GM23338 (cell line): ENCODE data around the gene FFAR2.

ENCODE experiments used
- CREB1 ChIP-seq: fragments of 250-450 bp; sonication (Bioruptor Pico); IDR thresholded peaks from 2 replicates; pipeline ENCODE4 v1.5.0; 2020; ENCODE audit warnings: low read depth, mild to moderate bottlenecking, moderate library complexity
- CTCF ChIP-seq, 2 experiments: fragments of 200-600 bp in 1 of 2; sonication (generic) in 1 of 2; conservative IDR thresholded peaks; 2 replicates each; pipeline versions ENCODE4 v1.5.1 to v1.6.1; 2016 to 2017; ENCODE audit warnings: antibody characterized with exemption in 2 of 2, low read depth in 2 of 2, mild to moderate bottlenecking in 2 of 2, moderate library complexity in 1 of 2
- ETS1 ChIP-seq: IDR thresholded peaks from 2 replicates; pipeline ENCODE4 v1.6.1; 2016; ENCODE audit warnings: antibody characterized with exemption
- EZH2 ChIP-seq: fragments of 200-600 bp; sonication (generic); IDR thresholded peaks from one replicate; pipeline ENCODE4 v1.8.0; 2017; ENCODE audit warnings: antibody characterized with exemption, mild to moderate bottlenecking, low read depth; ENCODE audit not compliant: unreplicated experiment
- EZH2phosphoT487 ChIP-seq: fragments of 200-600 bp; sonication (generic); IDR thresholded peaks from one replicate; pipeline ENCODE4 v1.8.1; 2018; ENCODE audit warnings: antibody characterized with exemption; ENCODE audit not compliant: unreplicated experiment
- JUNB ChIP-seq: IDR thresholded peaks from one replicate; pipeline ENCODE4 v1.6.1; 2016; ENCODE audit warnings: antibody characterized with exemption; ENCODE audit not compliant: unreplicated experiment
- POLR2AphosphoS5 ChIP-seq: IDR thresholded peaks from 2 replicates; pipeline ENCODE4 v1.6.1; 2016; ENCODE audit warnings: antibody characterized with exemption, low read depth
- REST ChIP-seq: IDR thresholded peaks from one replicate; pipeline ENCODE4 v1.6.1; 2018; ENCODE audit warnings: antibody characterized with exemption; ENCODE audit not compliant: unreplicated experiment
- ZNF331 ChIP-seq: fragments of 250-450 bp; sonication (Bioruptor Pico); IDR thresholded peaks from 2 replicates; pipeline ENCODE4 v1.5.0; 2020; ENCODE audit warnings: low read depth, mild to moderate bottlenecking, moderate library complexity

- no peak for TF ChIP-seq REST
- TF ChIP-seq CTCF (conservative IDR thresholded peaks at IDR 0.05; ENCODE audit: low read depth in 2 of 2) = peak; percentile 70 to 84
- TF ChIP-seq EZH2 = no peak
- no peak for TF ChIP-seq EZH2phosphoT487
- TF ChIP-seq ZNF331 (CRISPR knock-in tag) = no peak
- no peak for TF ChIP-seq POLR2AphosphoS5
- TF ChIP-seq ETS1 = no peak
- TF ChIP-seq CREB1 = no peak
- no peak for TF ChIP-seq JUNB
Observed at GRCh38 chr19:35468637-35469036, 20.6 kb downstream of the FFAR2 start.
